ENCODE data around the gene GLYAT.

GLYAT gene, protein sequence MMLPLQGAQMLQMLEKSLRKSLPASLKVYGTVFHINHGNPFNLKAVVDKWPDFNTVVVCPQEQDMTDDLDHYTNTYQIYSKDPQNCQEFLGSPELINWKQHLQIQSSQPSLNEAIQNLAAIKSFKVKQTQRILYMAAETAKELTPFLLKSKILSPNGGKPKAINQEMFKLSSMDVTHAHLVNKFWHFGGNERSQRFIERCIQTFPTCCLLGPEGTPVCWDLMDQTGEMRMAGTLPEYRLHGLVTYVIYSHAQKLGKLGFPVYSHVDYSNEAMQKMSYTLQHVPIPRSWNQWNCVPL

GRCh38 chr11:58731819-58732218 lies at the start of gene GLYAT:
TSS of gene GLYAT (minus strand) at chr11:58731943. CDS start at chr11:58724496, 7,447 bp downstream.
- no peak for DNase-seq

GRCh38 chr11:58781345-58781744 lies 49.6 kb upstream of the GLYAT start:
- DNase-seq: no peak

GRCh38 chr11:58780578-58780977 lies 48.8 kb upstream of the GLYAT start:
- DNase-seq: no peak

GRCh38 chr11:58776891-58777710 lies 45.4 kb upstream of the GLYAT start:
- no peak for DNase-seq

DNA sequence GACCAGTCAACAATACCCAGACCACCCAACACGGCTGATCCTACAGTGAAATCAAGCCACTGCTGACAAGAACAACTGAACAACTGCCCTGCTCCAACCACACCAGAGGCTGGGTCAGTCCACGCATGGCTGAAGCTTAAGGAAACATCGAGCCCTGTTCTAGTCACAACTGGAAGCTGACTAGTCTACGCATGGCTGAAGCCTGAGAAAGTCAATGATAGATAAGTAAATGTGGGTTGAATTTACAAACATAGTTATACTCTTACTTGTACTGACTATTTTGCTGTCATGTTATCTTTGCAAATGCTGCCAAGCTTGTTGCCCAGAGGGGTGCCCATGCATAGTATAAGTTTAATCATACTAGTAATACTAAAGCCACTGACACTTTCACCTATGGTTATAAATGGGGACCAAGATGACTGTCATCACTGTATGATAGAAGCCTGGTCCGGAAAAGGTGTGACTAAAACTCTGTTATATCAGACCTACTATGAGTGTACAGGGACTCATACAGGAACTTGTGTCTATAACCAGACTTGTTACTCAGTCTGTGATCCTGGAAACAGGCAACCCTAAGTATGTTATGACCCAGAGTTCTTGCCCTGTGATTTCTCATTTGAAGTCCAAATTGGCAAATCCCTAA lies 43.4 kb upstream of the GLYAT start:
- no peak for DNase-seq

DNA sequence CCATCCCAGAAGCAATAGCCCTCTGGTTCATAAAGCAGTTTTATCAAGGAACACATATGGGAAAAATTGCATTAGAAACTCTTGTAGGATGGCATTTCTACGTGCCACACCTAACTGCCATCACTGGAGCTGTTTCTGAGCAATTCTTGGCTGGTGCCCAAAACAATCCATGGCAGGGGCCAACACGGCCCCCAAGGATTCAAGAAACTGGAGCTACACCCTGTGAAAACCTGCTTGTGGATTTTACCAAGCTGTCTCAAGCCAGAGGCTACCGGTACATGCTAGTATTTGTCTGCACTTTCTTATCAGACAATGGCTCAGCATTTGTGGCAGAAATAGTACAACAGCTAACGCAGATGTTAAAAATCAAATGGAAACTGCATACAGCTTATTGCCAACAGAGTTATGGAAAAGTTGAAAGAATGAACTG lies 42.4 kb upstream of the GLYAT start:
- no peak for DNase-seq

- DNase-seq: no peak
These were observed 41.6 kb upstream of the GLYAT start for GRCh38 chr11:58773337-58773736.

DNA sequence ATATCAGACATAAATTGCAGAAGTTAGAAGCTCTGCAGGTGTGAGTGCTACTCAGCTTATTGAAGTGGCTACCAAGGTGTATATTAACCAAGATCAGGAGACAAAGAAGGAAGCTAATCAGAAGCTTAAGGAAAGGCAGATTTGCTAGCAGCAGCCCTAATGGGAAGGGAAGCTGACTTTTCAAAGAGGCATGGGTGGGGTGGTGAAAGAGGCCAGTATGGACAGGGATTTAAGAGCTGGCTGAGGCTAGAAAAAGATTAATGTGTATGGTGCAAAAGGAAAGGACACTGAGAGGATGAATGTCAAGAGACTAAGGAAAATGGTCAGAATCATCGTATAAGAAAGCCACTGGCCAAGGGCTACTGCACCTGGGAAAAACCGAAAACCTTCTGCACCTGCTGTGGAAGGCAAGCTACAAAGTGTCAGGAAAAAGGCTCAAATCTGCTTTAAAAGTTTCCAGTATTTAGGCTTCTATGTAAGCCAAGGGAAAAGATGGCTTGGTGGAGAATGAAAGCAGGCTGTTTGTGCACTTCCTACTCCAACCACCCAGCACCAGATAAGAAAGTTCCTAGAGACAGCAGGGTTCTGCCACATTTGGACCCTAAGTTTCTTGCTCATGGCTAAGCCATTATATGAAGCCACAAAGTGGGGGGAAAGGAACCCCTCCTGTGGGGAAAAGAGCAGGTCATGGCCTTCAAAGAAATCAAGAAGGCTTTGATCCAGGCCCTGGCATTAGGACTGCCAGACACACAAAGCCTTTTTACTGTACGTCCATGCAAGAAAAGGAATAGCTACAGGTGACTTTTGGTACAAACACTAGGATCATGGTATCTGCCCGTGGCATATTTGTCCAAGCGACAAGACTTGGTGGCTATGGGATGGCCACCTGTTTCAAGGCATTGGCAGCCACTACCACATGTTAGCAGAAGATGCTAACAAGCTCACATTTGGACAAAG lies 40.9 kb upstream of the GLYAT start:
- DNase-seq: no peak

GRCh38 chr11:58771458-58771855 lies 39.7 kb upstream of the GLYAT start:
- no peak for DNase-seq

DNA sequence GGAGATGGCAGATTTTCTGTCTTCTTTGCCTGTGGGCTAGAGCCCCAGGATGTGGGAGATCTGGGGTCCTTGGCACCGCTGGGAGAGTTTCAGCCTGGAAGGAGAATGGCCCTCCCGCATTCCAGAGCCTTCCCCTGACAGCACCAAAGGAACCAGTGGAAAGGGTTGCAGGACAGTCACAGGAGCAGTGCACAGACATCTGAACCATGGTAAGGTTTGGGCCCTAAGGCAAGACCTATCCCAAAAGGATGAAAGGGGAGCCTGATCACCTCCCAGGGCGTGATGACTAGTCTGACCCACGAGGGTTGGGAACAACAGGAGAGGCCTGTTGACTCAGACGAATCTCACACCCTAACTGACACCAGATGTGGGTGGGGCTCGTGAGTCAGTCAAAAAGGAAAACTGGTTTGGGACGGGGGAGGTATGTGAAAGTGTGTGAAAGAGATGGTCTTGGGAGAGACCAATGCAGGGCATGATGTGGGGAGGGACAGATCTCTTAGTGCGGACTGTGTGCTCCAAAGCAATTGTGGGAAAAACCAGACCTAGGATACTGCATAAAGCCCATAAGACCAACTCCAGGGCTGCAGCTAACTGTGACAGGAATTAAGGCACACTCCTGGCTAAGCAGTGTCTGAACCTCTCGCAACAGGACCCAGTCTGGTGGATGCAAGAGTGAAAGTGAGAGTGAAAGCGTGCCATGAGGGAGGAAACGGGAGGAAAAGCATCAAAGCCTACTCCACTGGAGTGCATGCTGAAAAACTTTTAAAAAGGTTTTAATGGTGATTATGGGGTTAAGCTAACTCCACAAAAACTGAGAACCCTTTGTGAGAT lies 39.1 kb upstream of the GLYAT start:
- no peak for DNase-seq

DNA sequence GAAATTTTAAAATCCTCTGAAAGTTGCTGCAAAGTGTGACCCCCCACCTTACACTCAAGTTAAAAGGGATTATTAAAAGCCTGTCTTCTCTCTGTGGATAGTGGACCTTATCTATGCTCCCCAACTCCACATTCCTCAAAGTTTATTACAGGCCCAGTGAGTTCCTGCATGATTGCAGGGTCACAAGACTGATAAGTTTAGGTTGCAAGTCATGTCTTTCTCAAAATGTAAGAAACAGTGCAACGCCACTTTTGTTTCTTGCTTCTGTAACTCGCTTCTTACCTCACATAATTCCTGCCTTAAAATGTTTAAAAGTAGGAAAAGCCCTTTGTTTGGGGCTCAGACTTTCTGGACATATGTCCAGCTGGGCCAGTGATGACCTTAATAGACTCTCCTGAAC lies 38.4 kb upstream of the GLYAT start:
- DNase-seq: no peak

- no peak for DNase-seq
These were observed 37.6 kb upstream of the GLYAT start for GRCh38 chr11:58769308-58769707.

GRCh38 chr11:58768137-58768536 lies 36.4 kb upstream of the GLYAT start:
- no peak for DNase-seq

DNA sequence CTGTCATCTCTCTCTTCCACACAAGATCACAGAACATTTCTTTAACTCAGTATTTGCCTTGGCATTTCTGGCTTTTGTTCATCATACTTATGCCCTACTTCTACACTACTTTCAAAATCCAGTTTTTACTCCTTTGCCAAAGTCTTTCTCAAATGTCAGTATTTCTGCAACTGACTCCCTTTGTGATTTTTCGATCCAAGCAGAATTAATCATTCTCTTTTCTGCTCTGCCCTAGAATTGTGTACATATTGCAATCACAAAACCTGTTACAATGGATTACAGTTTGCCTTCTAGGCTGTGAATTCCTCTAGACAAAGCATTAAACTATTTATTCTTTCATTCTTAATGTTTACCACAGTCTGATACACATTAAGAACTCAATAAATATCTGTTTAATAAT lies 33.3 kb upstream of the GLYAT start:
- DNase-seq: no peak

- no peak for DNase-seq
These were observed 31.4 kb upstream of the GLYAT start for GRCh38 chr11:58763120-58763490.

DNA sequence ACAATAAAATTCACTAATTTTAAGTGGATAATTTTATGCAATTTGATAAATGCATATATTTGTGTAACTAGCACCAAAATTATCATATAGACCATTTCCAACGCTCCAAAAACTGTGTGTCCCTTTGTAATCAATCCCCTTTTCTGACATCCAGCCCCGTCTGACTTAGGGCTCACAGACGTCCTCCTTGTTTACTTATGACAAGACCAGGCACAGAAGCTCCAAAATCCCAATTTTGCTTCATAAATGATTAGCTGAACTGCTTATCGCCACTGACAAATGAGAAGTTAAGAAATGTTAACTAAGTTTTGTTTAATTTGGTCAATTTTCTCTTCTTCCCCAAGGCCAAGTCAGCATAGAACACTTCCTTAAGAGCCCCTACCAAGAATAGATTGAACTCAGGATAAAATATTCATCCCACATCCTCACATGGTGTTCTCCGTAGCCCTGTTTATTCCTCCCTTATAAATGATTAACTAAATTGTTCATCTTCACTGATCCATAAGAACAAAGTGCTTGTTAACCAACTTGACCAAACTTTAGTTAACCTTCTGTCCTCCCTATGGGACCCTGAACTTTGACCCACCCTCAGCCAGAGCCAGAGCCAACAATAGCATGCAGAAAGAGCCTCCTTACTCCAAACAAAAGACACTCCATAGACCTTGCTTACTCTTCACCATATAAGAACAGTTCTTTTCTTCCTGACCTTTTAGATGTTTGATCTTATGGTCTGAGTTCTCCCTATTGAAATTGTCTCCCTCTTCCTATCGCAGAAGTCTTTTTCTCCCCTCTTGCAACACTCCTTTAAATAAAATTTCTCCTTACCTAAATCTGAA lies 30.8 kb upstream of the GLYAT start:
- no peak for DNase-seq

GRCh38 chr11:58757439-58757838 lies 25.7 kb upstream of the GLYAT start:
- DNase-seq: no peak

DNA sequence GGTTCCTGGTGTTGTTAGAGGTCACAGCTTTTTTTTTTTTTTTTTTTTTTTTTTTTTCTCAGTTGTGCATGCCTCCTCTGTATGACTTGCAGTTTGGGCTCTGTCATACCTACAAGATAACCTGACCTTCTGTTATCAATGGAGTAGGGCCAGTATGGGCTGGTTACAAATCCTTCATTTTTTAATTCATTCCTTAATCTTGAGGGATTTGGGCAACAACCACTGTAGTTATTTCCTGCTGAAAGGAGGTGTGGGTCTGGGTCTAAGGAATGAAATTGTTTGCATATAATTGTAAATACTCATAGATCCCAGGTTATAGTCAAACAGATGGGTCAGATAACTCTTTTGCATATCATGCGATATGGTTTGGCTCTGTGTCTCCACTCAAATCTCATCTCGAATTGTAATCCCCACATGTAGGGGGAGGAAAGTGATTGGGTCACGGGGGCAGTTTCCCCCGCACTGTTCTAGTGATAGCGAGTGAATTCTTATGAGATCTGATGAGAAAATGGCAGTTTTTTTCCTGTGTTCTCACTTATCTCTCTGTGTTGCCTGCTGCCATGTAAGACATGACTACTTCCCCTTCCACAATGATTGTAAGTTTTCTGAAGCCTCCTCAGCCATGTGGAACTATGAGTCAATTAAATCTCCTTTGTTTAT lies 14.1 kb upstream of the GLYAT start:
- no peak for DNase-seq

- DNase-seq: no peak
These were observed 13.4 kb upstream of the GLYAT start for GRCh38 chr11:58744988-58745704.

All from CD4-positive, alpha-beta T cell treated with Interleukin-6 for 4 hours (primary cell).